Type B pancreatic cell (in vitro differentiated cells): ENCODE data around the gene CLDN4. TPM values are rescaled to one million over a fixed set of nuclear protein-coding genes. Genes with fewer than 3 reads are reported as not detected.

Experiments used
- DNase-seq: peaks from one replicate; pipeline ENCODE4 v3.0.0; 2021; ENCODE audit warnings: mixed read lengths; ENCODE audit not compliant: unreplicated experiment; ENCODE audit errors: extremely low spot score
- H3K27ac Mint-ChIP-seq: 2 replicates; pipeline ENCODE4 v1.8.0; 2021; ENCODE audit warnings: mild to moderate bottlenecking, mixed read lengths
- H3K27me3 Mint-ChIP-seq: 2 replicates; pipeline ENCODE4 v1.8.0; 2021; ENCODE audit warnings: mixed read lengths
- H3K36me3 Mint-ChIP-seq: 2 replicates; pipeline ENCODE4 v1.8.0; 2021; ENCODE audit warnings: mixed read lengths
- H3K4me1 Mint-ChIP-seq: one replicate; pipeline ENCODE4 v1.8.0; 2021; ENCODE audit warnings: mixed read lengths; ENCODE audit not compliant: unreplicated experiment
- H3K4me3 Mint-ChIP-seq: 2 replicates; pipeline ENCODE4 v1.8.0; 2021; ENCODE audit warnings: mild to moderate bottlenecking, mixed read lengths
- H3K9me3 Mint-ChIP-seq: 2 replicates; pipeline ENCODE4 v1.8.0; 2021; ENCODE audit warnings: mixed read lengths
- CTCF ChIP-seq: fragments of 200-600 bp; sonication (generic); conservative IDR thresholded peaks from 2 replicates; pipeline ENCODE4 v1.5.0; 2021; ENCODE audit warnings: antibody characterized with exemption, mild to moderate bottlenecking
- total RNA-seq: library from RNA; stranded (reverse); gene quantifications from 2 replicates; pipeline ENCODE4 v1.2.1, GENCODE V29; 2021; ENCODE audit warnings: low replicate concordance

The CLDN4 gene
- total RNA-seq, 1 donor from 2014 or later = 223 TPM

- H3K9me3 Mint-ChIP-seq = no peaks in the 10 kb centered on the region
- no peak overlapping the region for H3K4me3 Mint-ChIP-seq
- peaks cover 5% of the 10 kb centered on the region for H3K4me1 Mint-ChIP-seq
- no peaks in the 10 kb centered on the region for H3K27me3 Mint-ChIP-seq
- no peak for TF ChIP-seq CTCF
- H3K36me3 Mint-ChIP-seq = no peaks in the 10 kb centered on the region
- no peak overlapping the region for H3K27ac Mint-ChIP-seq
- DNase-seq = no peak
Measured at GRCh38 chr7:73839290-73839689, 8.5 kb downstream of the CLDN4 start.

GRCh38 chr7:73839743-73840714 lies 9.2 kb downstream of the CLDN4 start:
- Mint-ChIP-seq H3K27ac (no peak overlapping the region), H3K36me3 (no peaks in the 10 kb centered on the region), H3K27me3 (no peaks in the 10 kb centered on the region), H3K4me3 (peak overlapping the region; percentile 75), H3K4me1 (peaks cover 5% of the 10 kb centered on the region), H3K9me3 (no peaks in the 10 kb centered on the region)
- no peak for DNase-seq
- TF ChIP-seq CTCF = peak; percentile 34

- no peaks in the 10 kb centered on the region for H3K27me3 Mint-ChIP-seq
- H3K27ac Mint-ChIP-seq = peak overlapping the region; percentile 13
- H3K4me1 Mint-ChIP-seq = peaks cover 10% of the 10 kb centered on the region
- no peak for TF ChIP-seq CTCF
- no peaks in the 10 kb centered on the region for H3K36me3 Mint-ChIP-seq
- no peaks in the 10 kb centered on the region for H3K9me3 Mint-ChIP-seq
- H3K4me3 Mint-ChIP-seq = peak overlapping the region; percentile 92
- no peak for DNase-seq
Measured at GRCh38 chr7:73840715-73841379, 10.1 kb downstream of the CLDN4 start.

GRCh38 chr7:73841689-73842066 lies 10.9 kb downstream of the CLDN4 start:
- Mint-ChIP-seq H3K27me3 (no peaks in the 10 kb centered on the region), H3K9me3 (no peaks in the 10 kb centered on the region), H3K27ac (peak overlapping the region; percentile 87), H3K4me1 (peaks cover 14% of the 10 kb centered on the region), H3K4me3 (peak overlapping the region; percentile 92), H3K36me3 (no peaks in the 10 kb centered on the region)
- no peak for TF ChIP-seq CTCF
- DNase-seq = no peak

GRCh38 chr7:73842067-73842976 lies 11.5 kb downstream of the CLDN4 start, which contains the start of gene METTL27:
METTL27 (minus strand) TSS chr7:73842516; CDS start chr7:73842140, 376 bp downstream.
- Mint-ChIP-seq H3K4me3 (peak within 1 kb of the TSS; percentile 92), H3K27me3 (no peaks in the 10 kb centered on the region), H3K4me1 (peaks cover 14% of the 10 kb centered on the region), H3K9me3 (no peaks in the 10 kb centered on the region), H3K36me3 (no peaks in the 10 kb centered on the region), H3K27ac (peak within 1 kb of the TSS; percentile 87)
- DNase-seq = peak; percentile 92
- no peak for TF ChIP-seq CTCF
